HFF-Myc (cell line): ENCODE measurements around the gene C5AR2.
A peak's percentile ranks its signal among the peaks of the same experiment; 100 is the strongest.

ENCODE experiments used
- DNase-seq: peaks from one replicate; pipeline ENCODE4 v3.0.0-alpha.2; 2011; ENCODE audit warnings: low read depth; ENCODE audit errors: extremely low read depth
- H3K4me3 ChIP-seq: replicated peaks from 2 replicates; pipeline ENCODE4 v1.5.1; 2011; ENCODE audit warnings: low read depth, mild to moderate bottlenecking, control low read depth, low read length
- TF ChIP-seq, protein P1 (sequence below): IDR thresholded peaks from 2 replicates; pipeline ENCODE4 v1.5.1; 2012; ENCODE audit warnings: mild to moderate bottlenecking, low read depth, low read length, control low read depth; ENCODE audit errors: missing control alignments

C5AR2 gene

DNA sequence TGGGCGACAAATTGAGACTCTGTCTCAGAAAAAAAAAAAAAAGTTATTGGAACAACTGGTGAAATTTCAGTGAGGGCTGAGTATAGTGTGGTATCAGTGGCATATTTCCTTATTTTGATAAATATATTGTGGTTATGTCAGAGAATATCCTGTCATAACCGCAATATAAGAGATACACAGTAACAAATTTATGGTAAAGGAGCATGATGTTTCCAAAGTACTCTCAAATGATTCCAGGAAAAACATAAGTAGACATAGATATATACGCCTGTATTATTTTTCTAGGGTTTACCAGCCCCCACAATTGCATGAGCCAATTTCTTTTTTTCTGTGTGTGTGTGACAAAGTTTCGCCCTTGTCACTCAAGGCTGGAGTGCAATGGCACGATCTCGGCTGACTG is 28.0 kb upstream of the C5AR2 start:
- DNase-seq, result no peak
- no peak overlapping the region for H3K4me3 ChIP-seq
- TF ChIP-seq, protein P1, sequence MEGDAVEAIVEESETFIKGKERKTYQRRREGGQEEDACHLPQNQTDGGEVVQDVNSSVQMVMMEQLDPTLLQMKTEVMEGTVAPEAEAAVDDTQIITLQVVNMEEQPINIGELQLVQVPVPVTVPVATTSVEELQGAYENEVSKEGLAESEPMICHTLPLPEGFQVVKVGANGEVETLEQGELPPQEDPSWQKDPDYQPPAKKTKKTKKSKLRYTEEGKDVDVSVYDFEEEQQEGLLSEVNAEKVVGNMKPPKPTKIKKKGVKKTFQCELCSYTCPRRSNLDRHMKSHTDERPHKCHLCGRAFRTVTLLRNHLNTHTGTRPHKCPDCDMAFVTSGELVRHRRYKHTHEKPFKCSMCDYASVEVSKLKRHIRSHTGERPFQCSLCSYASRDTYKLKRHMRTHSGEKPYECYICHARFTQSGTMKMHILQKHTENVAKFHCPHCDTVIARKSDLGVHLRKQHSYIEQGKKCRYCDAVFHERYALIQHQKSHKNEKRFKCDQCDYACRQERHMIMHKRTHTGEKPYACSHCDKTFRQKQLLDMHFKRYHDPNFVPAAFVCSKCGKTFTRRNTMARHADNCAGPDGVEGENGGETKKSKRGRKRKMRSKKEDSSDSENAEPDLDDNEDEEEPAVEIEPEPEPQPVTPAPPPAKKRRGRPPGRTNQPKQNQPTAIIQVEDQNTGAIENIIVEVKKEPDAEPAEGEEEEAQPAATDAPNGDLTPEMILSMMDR, result no peak

DNA sequence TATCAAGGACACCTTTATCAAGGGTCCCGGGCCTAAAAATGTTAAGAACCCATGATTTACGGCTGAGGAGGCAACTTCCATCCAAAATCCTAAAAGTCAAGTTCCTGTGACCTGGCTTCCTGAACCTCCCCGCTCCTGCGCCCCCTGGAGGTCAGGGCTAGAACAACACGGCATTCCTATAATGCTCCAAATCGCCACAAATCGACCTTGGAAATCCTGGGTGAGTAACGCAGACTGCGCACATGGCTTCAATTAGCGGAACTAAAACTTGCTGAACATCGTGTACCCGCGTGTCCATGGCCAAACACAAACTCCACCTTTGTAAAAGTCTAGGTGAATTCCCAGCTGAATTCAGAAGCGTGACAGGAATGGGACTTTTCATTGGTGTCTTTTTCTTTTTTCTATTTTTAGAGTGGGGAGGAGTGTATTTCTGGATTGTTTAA is 26.6 kb upstream of the C5AR2 start:
- H3K4me3 ChIP-seq, result 0 out of 2 replicates have a peak overlapping the region, but pooled peaks have one; percentile 11
- TF ChIP-seq, protein P1, result peak; percentile 99
- peak; percentile 96 for DNase-seq

DNA sequence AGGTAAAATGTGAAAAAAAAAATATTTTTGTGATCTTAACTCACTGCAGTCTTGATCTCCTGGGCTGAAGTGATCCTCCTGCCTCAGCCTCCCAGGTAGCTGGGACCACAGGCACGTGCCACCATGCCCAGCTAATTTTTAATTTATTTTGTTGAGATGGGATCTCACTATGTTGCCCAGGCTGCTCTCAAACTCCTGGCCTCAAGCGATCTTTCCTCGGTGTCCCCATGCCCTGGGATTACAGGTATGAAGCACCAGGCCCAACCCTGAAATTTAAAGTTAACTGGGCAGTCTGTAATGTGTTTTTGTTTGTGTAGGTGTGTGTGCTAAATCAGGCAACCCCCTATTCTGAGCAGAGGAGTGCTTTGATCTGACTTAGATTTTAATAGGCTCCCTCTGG is 25.7 kb upstream of the C5AR2 start:
- TF ChIP-seq, protein P1, result no peak
- no peak for DNase-seq
- no peak overlapping the region for H3K4me3 ChIP-seq

DNA sequence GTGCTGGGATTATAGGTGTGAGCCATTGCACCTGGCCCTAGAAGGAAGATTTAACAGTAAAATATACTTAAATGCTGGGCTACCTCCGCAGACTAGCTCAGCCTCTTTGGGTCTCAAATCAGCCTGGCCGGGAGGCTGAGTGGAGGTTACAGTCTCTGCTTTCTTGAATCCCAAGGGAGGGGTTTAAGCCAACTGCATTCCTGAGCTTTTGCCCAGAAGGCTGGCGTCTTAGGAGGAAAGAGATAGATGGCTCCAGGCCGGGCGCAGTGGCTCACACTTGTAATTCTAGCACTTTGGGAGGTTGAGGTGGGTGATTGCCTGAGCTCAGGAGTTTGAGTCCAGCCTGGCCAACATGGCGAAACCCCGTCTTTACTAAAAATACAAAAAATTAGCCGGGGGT is 22.9 kb upstream of the C5AR2 start:
- no peak for DNase-seq

DNA sequence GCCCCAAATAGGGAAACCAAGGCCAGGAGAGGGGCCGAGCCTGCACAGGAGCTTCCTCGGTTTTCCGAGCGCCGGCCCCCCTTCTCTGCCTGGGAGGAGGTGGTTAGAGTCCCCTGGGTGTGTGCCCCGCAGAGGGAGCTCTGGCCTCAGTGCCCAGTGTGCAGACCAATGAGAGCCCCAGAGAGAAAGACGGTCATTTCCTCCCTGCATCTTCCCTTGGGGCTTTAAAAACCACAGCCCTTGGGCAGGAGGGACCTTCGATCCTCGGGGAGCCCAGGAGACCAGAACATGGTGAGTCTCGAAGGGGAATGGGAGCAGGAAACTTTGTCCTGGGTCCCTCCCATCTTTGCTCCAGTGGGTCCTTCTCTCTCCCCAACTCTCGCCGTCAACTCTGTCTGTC is 22.4 kb upstream of the C5AR2 start, which contains the start of gene C5AR1:
C5AR1 (plus strand) TSS at position 254 of the 400 bp plus-strand sequence; CDS start at position 289, 35 bp downstream.
- TF ChIP-seq, protein P1, result no peak
- H3K4me3 ChIP-seq, result no peak within 1 kb of the TSS
- DNase-seq, result no peak

More for the DNA sequence above, 22.9 kb upstream of the C5AR2 start:
- H3K4me3 ChIP-seq, result no peak overlapping the region
- TF ChIP-seq, protein P1, result no peak

DNA sequence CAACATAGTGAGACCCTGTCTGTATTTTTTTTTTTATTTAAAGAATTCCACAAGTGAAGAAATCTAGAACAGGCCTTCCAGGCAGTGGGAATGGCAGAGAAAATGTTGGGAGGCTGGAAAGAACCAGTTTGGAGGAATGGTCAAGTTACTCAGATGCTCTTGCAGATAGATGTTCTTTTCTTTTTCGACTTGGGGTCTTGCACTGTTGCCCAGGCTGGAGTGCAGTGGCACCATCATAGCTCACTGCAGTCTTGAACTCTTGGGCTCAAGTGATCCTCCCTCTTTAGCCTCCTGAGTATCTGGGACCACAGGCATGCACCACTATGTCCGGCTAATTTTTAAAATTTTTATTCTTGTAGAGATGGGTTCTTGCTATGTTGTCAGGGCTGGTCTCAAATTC is 21.7 kb upstream of the C5AR2 start:
- TF ChIP-seq, protein P1, result no peak
- no peak overlapping the region for H3K4me3 ChIP-seq
- DNase-seq, result no peak

DNA sequence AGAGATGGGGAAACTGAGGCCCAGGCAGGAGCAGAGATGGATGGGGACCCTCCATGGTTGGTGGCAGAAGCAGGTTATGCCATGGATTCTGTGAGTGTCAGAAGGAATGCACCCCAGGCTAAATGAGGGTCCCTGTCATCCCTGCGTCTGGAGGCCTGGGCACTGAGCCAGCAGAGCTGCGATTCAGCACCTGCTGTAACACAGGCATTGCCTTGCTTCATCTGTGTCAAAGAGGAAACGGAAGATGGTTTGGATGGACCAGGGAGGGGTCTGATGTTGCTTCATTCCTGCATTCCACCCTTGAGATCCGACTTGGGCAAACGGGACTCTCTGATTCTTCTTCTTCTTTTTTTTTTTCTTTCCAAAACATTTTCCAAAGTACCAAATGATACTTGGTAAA is 21.2 kb upstream of the C5AR2 start:
- no peak for DNase-seq
- TF ChIP-seq, protein P1, result no peak
- H3K4me3 ChIP-seq, result no peak overlapping the region
